ENCODE data around the gene NLRP8. TPM values are rescaled to one million over a fixed set of nuclear protein-coding genes. Genes with fewer than 3 reads are reported as not detected.

NLRP8 gene
- total RNA-seq, result not detected
- long read RNA-seq, result 0 reads

DNA sequence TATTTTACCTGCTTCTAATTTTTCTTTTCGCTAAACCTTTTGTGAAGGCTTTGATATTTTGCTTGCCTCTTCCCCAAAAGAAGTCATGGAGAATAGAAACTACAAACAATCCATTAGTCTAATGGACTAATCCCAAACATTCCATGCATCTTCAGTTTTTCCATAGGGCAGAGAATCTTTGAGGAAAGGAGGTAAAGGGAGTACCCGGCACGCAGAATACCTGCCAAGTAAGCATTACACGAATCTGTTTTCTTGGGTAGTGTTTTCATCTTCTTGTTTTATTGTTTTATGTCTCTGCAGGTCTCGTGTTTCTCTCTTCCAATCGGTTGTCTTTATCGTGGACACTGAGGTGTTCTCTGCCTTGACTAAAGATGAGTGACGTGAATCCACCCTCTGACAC lies at the start of gene NLRP8:
TSS of gene NLRP8 (plus strand) at position 301 of the 400 bp plus-strand sequence.
- no peak for TF ChIP-seq POLR2A (IDR thresholded peaks at IDR 0.05)

DNA sequence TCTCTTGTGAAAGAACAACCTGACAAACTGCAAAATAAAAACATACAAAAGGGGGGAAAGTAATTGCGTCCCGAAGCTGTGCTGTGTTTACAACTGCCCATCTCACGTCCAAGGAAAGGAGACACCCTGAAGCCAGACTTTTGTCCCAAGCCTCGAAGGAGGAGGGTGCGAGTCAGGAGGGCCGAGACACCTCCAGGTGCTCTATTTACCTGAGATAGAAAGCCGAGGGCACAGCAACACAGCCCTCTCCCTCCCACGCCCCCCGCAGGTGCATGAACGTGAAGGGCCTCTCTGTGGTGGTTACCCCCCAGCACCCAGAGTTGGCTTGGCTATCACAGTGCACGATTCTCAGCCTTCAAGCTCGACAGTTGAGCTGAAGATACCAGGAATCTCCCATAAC lies 48.7 kb upstream of the NLRP8 start:
- Histone ChIP-seq H3K27ac (no peak overlapping the region), H3K9me3 (no peaks in the 10 kb centered on the region), H3K36me3 (no peaks in the 10 kb centered on the region), H3K4me1 (no peaks in the 10 kb centered on the region), H3K27me3 (no peaks in the 10 kb centered on the region), H3K4me3 (no peak overlapping the region)
- ATAC-seq, result no peak
- TF ChIP-seq, protein P1, sequence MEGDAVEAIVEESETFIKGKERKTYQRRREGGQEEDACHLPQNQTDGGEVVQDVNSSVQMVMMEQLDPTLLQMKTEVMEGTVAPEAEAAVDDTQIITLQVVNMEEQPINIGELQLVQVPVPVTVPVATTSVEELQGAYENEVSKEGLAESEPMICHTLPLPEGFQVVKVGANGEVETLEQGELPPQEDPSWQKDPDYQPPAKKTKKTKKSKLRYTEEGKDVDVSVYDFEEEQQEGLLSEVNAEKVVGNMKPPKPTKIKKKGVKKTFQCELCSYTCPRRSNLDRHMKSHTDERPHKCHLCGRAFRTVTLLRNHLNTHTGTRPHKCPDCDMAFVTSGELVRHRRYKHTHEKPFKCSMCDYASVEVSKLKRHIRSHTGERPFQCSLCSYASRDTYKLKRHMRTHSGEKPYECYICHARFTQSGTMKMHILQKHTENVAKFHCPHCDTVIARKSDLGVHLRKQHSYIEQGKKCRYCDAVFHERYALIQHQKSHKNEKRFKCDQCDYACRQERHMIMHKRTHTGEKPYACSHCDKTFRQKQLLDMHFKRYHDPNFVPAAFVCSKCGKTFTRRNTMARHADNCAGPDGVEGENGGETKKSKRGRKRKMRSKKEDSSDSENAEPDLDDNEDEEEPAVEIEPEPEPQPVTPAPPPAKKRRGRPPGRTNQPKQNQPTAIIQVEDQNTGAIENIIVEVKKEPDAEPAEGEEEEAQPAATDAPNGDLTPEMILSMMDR (IDR thresholded peaks at IDR 0.05), result no peak
- TF ChIP-seq POLR2A (IDR thresholded peaks at IDR 0.05), result no peak
- WGBS (ENCODE audit: insufficient coverage, low coverage, low lambda C conversion rate, missing lambda C conversion rate), result 28% methylated on average over 8 of the region's 12 CpGs
- DNase-seq, result no peak
- intact Hi-C loops (cut with DNase I), result no loop called here

More for the DNA sequence above, at the start of gene NLRP8:
- no peaks in the 10 kb centered on the region for H3K9me3 ChIP-seq
- intact Hi-C loops (cut with DNase I), result no loop called here
- WGBS (ENCODE audit: insufficient coverage, low coverage, low lambda C conversion rate, missing lambda C conversion rate), result 44% methylated on average over 8 of the region's 8 CpGs
- H3K4me3 ChIP-seq, result no peak within 1 kb of the TSS
- ATAC-seq (no peak), DNase-seq (no peak)
- H3K36me3 ChIP-seq, result no peaks in the 10 kb centered on the region
- H3K4me1 ChIP-seq, result no peaks in the 10 kb centered on the region
- H3K27ac ChIP-seq, result no peak within 1 kb of the TSS
- H3K27me3 ChIP-seq, result no peaks in the 10 kb centered on the region

DNA sequence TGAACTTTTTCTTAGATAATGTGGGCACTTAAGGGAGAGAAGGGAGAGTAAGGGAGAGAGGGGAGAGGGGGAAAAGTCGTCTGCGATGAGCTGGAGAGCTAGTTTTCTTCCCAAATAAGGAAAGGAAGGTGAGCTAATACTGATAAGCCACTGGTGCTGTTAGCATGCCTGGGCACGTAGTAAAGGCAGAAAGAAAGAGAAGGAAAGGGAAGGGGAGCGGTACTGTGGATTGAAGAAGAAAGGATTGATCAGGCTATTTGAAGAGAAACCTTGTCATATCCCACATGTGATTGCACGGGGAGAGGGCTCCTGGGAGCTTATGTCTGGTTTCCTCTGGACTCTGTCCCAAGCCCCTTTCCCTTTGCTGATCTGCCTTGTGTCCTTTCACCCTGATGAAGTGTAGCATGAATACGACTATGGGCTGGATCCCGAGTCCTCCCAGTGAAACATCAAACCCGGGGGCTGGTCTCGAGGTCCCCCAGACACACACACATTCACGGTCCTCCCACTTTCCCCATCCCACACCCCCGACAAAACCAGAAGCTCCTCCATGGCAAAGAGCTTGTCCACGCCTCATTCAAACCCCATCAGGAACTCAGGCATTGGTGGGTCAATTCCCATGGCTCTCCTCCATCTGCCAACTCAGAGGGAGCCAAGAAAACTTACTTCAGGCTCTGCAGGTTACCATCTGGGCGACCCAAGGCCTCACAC lies 46.1 kb upstream of the NLRP8 start:
- no peaks in the 10 kb centered on the region for H3K27me3 ChIP-seq
- no peak for TF ChIP-seq POLR2A (IDR thresholded peaks at IDR 0.05)
- TF ChIP-seq, protein P1 (IDR thresholded peaks at IDR 0.05), result no peak
- no peak overlapping the region for H3K27ac ChIP-seq
- H3K9me3 ChIP-seq, result no peaks in the 10 kb centered on the region
- intact Hi-C loops (cut with DNase I), result no loop called here
- H3K4me3 ChIP-seq, result no peak overlapping the region
- ATAC-seq, result no peak
- no peaks in the 10 kb centered on the region for H3K36me3 ChIP-seq
- DNase-seq, result no peak
- whole genome bisulfite sequencing (ENCODE audit: insufficient coverage, low coverage, low lambda C conversion rate, missing lambda C conversion rate), result 55% methylated on average over 5 of the region's 13 CpGs
- no peaks in the 10 kb centered on the region for H3K4me1 ChIP-seq

DNA sequence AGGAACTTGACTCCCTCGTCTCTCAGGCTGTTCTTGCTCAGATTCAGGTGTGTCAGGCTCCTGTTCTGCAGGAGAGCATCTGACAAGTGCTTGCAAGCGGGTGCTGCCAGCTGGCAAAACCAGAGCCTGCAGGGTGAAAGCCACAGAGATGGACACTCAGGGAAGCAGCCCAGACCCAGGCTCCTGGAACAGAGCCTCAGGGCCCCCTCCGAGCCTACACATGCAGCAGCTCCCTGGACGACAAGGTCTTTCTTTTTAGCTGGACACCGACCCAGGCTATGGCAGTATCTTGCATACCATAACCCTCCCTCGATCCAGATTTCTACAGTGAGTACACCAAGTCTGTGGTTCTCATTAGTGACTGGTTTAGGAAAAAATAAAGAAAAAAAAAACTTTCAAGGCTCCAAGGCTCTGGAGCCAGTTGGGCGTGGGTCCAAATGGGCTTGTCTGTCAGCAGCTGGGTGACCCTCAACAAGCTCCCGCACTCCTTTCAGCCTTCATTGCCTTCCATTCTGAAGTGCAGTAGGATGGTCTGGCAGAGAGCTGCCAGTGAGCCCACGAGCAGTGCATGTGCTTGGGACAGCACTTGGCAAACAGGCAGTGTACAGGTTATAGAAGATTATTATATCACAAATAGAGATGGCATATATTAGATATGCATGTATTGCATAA lies 45.4 kb upstream of the NLRP8 start:
- DNase-seq (no peak), ATAC-seq (no peak)
- H3K36me3 ChIP-seq, result no peaks in the 10 kb centered on the region
- WGBS (ENCODE audit: insufficient coverage, low coverage, low lambda C conversion rate, missing lambda C conversion rate), result 37% methylated on average over 6 of the region's 9 CpGs
- H3K27ac ChIP-seq, result no peak overlapping the region
- no peak overlapping the region for H3K4me3 ChIP-seq
- H3K27me3 ChIP-seq, result no peaks in the 10 kb centered on the region
- no peaks in the 10 kb centered on the region for H3K4me1 ChIP-seq
- intact Hi-C loops (cut with DNase I), result no loop called here
- H3K9me3 ChIP-seq, result no peaks in the 10 kb centered on the region
- TF ChIP-seq, protein P1 (IDR thresholded peaks at IDR 0.05), result no peak
- no peak for TF ChIP-seq POLR2A (IDR thresholded peaks at IDR 0.05)

DNA sequence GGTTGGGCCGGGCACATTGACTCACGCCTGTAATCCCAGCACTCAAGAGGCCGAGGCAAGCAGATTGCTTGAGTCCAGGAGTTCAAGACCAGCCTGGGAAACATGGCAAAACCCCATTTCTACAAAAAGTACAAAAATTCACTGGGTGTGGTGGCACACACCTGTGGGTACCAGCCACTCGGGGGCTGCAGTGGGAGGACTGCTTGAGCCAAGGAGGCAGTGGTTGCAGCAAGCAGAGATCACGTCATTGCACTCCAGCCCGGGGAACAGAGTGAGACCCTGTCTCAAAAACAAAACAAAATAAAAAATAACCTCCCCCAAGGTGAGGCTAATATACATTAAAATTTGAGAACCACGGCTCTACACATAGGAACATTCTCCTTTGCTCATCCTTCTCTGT lies 40.3 kb upstream of the NLRP8 start:
- 48% methylated on average over 7 of the region's 7 CpGs for WGBS (ENCODE audit: insufficient coverage, low coverage, low lambda C conversion rate, missing lambda C conversion rate)
- no peak overlapping the region for H3K4me3 ChIP-seq
- no peaks in the 10 kb centered on the region for H3K27me3 ChIP-seq
- ATAC-seq (no peak), DNase-seq (no peak)
- no peaks in the 10 kb centered on the region for H3K9me3 ChIP-seq
- intact Hi-C loops (cut with DNase I), result no loop called here
- TF ChIP-seq, protein P1 (IDR thresholded peaks at IDR 0.05), result no peak
- no peak for TF ChIP-seq POLR2A (IDR thresholded peaks at IDR 0.05)
- H3K27ac ChIP-seq, result no peak overlapping the region
- no peaks in the 10 kb centered on the region for H3K36me3 ChIP-seq
- H3K4me1 ChIP-seq, result no peaks in the 10 kb centered on the region

Data from right lobe of liver (tissue), 6 donors.